C4-2B (cell line): Measurements from ENCODE around the gene JUND.

Experiments
- H3K27ac ChIP-seq: fragments of 450-650 bp; 2 replicates; pipeline ENCODE4 v1.5.1; 2017
- CTCF ChIP-seq: fragments of 450-650 bp; conservative IDR thresholded peaks from 2 replicates; pipeline ENCODE4 v1.5.1; 2017; ENCODE audit warnings: mild to moderate bottlenecking
- ZFX ChIP-seq: fragments of 450-650 bp; IDR thresholded peaks from 2 replicates; pipeline ENCODE4 v1.6.1; 2017

Gene JUND

GRCh38 chr19:18233224-18233825 is 48.1 kb downstream of the JUND start:
- TF ChIP-seq CTCF: no peak
- no peak for TF ChIP-seq ZFX
- no peak overlapping the region for H3K27ac ChIP-seq

GRCh38 chr19:18232540-18233223 is 48.7 kb downstream of the JUND start:
- no peak for TF ChIP-seq ZFX
- TF ChIP-seq CTCF: no peak
- H3K27ac ChIP-seq: no peak overlapping the region

GRCh38 chr19:18231775-18232174 is 49.6 kb downstream of the JUND start:
- no peak for TF ChIP-seq CTCF
- no peak for TF ChIP-seq ZFX
- H3K27ac ChIP-seq: no peak overlapping the region

GRCh38 chr19:18230941-18231734 is 50.3 kb downstream of the JUND start:
- TF ChIP-seq CTCF (no peak), ZFX (no peak)
- no peak overlapping the region for H3K27ac ChIP-seq

GRCh38 chr19:18229915-18230314 is 51.5 kb downstream of the JUND start:
- no peak for TF ChIP-seq CTCF
- no peak for TF ChIP-seq ZFX
- no peak overlapping the region for H3K27ac ChIP-seq
